ENCODE data around the gene EEF1AKMT2.

DNA sequence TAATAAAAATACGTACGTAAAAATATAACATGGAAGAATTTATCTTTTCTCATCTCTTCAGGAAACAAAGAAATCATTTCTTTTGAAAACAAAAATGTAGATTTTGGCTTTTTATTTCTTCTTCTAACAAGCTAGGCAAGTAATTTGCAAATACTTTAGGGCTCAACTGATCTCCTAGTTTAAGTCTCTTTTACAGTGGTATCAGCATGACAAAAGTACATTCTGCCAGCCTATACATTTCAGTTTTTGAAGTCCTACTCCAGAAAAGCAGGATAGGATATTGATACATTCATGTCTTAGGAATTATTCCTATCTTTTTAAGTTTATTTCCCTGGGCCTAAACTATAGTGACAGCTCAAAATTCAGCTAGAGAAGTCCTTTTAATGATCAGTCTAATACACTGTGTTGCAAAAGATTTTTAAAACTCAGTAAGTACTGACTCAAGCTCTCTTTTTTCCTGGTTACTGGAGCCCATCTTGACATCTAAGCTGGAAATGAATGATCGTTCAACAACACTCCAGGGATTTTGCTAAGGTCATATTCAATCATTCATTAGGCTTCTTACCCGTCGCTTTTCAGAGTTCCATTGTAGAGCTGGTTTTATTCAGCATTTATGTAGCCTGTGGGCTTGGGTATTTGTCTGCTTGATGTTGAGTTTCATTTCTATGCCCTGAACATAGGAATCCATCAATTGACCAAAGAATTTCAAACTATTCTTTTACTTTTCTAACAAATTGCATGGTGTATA lies 35.4 kb downstream of the EEF1AKMT2 start:
- TF ChIP-seq, protein P1, sequence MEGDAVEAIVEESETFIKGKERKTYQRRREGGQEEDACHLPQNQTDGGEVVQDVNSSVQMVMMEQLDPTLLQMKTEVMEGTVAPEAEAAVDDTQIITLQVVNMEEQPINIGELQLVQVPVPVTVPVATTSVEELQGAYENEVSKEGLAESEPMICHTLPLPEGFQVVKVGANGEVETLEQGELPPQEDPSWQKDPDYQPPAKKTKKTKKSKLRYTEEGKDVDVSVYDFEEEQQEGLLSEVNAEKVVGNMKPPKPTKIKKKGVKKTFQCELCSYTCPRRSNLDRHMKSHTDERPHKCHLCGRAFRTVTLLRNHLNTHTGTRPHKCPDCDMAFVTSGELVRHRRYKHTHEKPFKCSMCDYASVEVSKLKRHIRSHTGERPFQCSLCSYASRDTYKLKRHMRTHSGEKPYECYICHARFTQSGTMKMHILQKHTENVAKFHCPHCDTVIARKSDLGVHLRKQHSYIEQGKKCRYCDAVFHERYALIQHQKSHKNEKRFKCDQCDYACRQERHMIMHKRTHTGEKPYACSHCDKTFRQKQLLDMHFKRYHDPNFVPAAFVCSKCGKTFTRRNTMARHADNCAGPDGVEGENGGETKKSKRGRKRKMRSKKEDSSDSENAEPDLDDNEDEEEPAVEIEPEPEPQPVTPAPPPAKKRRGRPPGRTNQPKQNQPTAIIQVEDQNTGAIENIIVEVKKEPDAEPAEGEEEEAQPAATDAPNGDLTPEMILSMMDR (IDR thresholded peaks at IDR 0.05), result no peak
- no peak for TF ChIP-seq POLR2A (IDR thresholded peaks at IDR 0.05)
